Activated CD8-positive, alpha-beta T cell treated with anti-CD3 and anti-CD28 coated beads, Interleukin-2, amount 10 ng/mL, durations not matched to agents 7 days and 5 days (primary cell): ENCODE measurements around the gene RTP5. TPM values are rescaled to one million over a fixed set of nuclear protein-coding genes. Genes with fewer than 3 reads are reported as not detected.

Experiments
- ATAC-seq: fragments of 150-1000 bp; cut with Tn5 transposase; one replicate; pipeline ENCODE4 v1.10.0; 2021; ENCODE audit warnings: moderate library complexity
- CTCF ChIA-PET: fragments of 350-600 bp; sonication (Branson Sonifier 250); formaldehyde crosslinking; loops from one replicate; lab custom pipeline; 2021; ENCODE audit warnings: antibody characterized with exemption; lab: Charles Lee
- POLR2A ChIA-PET: fragments of 350-600 bp; sonication (Branson Sonifier 250); formaldehyde crosslinking; loops from one replicate; lab custom pipeline; 2021; ENCODE audit warnings: antibody characterized with exemption; lab: Charles Lee
- DNase-seq: peaks from one replicate; pipeline ENCODE4 v3.0.0-alpha.2; 2020
- H3K27ac Mint-ChIP-seq: one replicate; pipeline ENCODE4 v1.8.0; 2021; ENCODE audit warnings: mild to moderate bottlenecking, mixed read lengths
- H3K27me3 Mint-ChIP-seq: one replicate; pipeline ENCODE4 v1.8.0; 2021; ENCODE audit warnings: low read depth, mixed read lengths
- H3K36me3 Mint-ChIP-seq: one replicate; pipeline ENCODE4 v1.8.0; 2021; ENCODE audit warnings: low read depth, mixed read lengths
- H3K4me1 Mint-ChIP-seq: one replicate; pipeline ENCODE4 v1.8.0; 2021; ENCODE audit warnings: low read depth, mixed read lengths
- H3K4me3 Mint-ChIP-seq: one replicate; pipeline ENCODE4 v1.8.0; 2021; ENCODE audit warnings: mild to moderate bottlenecking, mixed read lengths
- H3K9me3 Mint-ChIP-seq: one replicate; pipeline ENCODE4 v1.8.0; 2022; ENCODE audit warnings: mixed read lengths; ENCODE audit not compliant: insufficient read depth
- total RNA-seq, 2 experiments: library from RNA; stranded (reverse); gene quantifications; one replicate each; pipeline ENCODE4 v1.2.3, GENCODE V29; 2021

RTP5 gene
- total RNA-seq, 2 experiments from 2014 or later: not detected

- Mint-ChIP-seq H3K36me3 (no peaks in the 10 kb centered on the region), H3K27me3 (peaks cover 10% of the 10 kb centered on the region), H3K4me3 (peak overlapping the region; percentile 66), H3K27ac (peak overlapping the region; percentile 34), H3K9me3 (no peaks in the 10 kb centered on the region), H3K4me1 (peaks cover 34% of the 10 kb centered on the region)
- no peak for ATAC-seq
- DNase-seq: no peak
- ChIA-PET POLR2A (interaction anchor here (1.0 to 1.2 kb wide), 4 partner anchors 10 to 158 kb away, joined by 3 to 5 read pairs (median 4); partner anchors contain the start of genes DTYMK and PDCD1), CTCF (interaction anchor here (1.0 to 1.3 kb wide), 2 partner anchors 15 to 185 kb away, joined by 3 to 4 read pairs; no protein-coding TSS in a partner anchor)
Measured at GRCh38 chr2:241844831-241845578, 24.5 kb upstream of the RTP5 start.

- Mint-ChIP-seq H3K4me1 (peaks cover 34% of the 10 kb centered on the region), H3K36me3 (no peaks in the 10 kb centered on the region), H3K27me3 (peaks cover 4% of the 10 kb centered on the region), H3K9me3 (no peaks in the 10 kb centered on the region), H3K4me3 (no peak overlapping the region), H3K27ac (no peak overlapping the region)
- DNase-seq (no peak), ATAC-seq (no peak)
- POLR2A ChIA-PET: no interaction called here
- CTCF ChIA-PET: no interaction called here
Measured at GRCh38 chr2:241846406-241846805, 23.1 kb upstream of the RTP5 start.

GRCh38 chr2:241848761-241849615, 20.5 kb upstream of the RTP5 start:
- peaks cover 22% of the 10 kb centered on the region for H3K4me1 Mint-ChIP-seq
- DNase-seq: no peak
- no peak for ATAC-seq
- ChIA-PET CTCF (no interaction called here), POLR2A (no interaction called here)
- H3K36me3 Mint-ChIP-seq: no peaks in the 10 kb centered on the region
- no peak overlapping the region for H3K4me3 Mint-ChIP-seq
- peaks cover 4% of the 10 kb centered on the region for H3K27me3 Mint-ChIP-seq
- no peaks in the 10 kb centered on the region for H3K9me3 Mint-ChIP-seq
- no peak overlapping the region for H3K27ac Mint-ChIP-seq

- Mint-ChIP-seq H3K4me3 (no peak overlapping the region), H3K36me3 (no peaks in the 10 kb centered on the region), H3K9me3 (no peaks in the 10 kb centered on the region), H3K27me3 (peaks cover 4% of the 10 kb centered on the region), H3K4me1 (peaks cover 15% of the 10 kb centered on the region), H3K27ac (no peak overlapping the region)
- ChIA-PET POLR2A (no interaction called here), CTCF (no interaction called here)
- DNase-seq: no peak
- no peak for ATAC-seq
Measured at GRCh38 chr2:241849616-241850543, 19.6 kb upstream of the RTP5 start.

GRCh38 chr2:241850544-241851324, 18.8 kb upstream of the RTP5 start:
- DNase-seq (no peak), ATAC-seq (no peak)
- no peaks in the 10 kb centered on the region for H3K27me3 Mint-ChIP-seq
- no peaks in the 10 kb centered on the region for H3K9me3 Mint-ChIP-seq
- H3K36me3 Mint-ChIP-seq: no peaks in the 10 kb centered on the region
- peaks cover 8% of the 10 kb centered on the region for H3K4me1 Mint-ChIP-seq
- ChIA-PET CTCF (no interaction called here), POLR2A (no interaction called here)
- no peak overlapping the region for H3K27ac Mint-ChIP-seq
- H3K4me3 Mint-ChIP-seq: no peak overlapping the region

- no peaks in the 10 kb centered on the region for H3K9me3 Mint-ChIP-seq
- no peaks in the 10 kb centered on the region for H3K27me3 Mint-ChIP-seq
- CTCF ChIA-PET: no interaction called here
- H3K27ac Mint-ChIP-seq: no peak overlapping the region
- no peak for DNase-seq
- no peak for ATAC-seq
- H3K4me1 Mint-ChIP-seq: peaks cover 2% of the 10 kb centered on the region
- POLR2A ChIA-PET: no interaction called here
- no peak overlapping the region for H3K4me3 Mint-ChIP-seq
- H3K36me3 Mint-ChIP-seq: no peaks in the 10 kb centered on the region
Measured at GRCh38 chr2:241851325-241852115, 18.0 kb upstream of the RTP5 start.

- Mint-ChIP-seq H3K4me1 (no peaks in the 10 kb centered on the region), H3K4me3 (no peak overlapping the region), H3K36me3 (no peaks in the 10 kb centered on the region), H3K9me3 (no peaks in the 10 kb centered on the region), H3K27ac (no peak overlapping the region), H3K27me3 (no peaks in the 10 kb centered on the region)
- no peak for ATAC-seq
- CTCF ChIA-PET: no interaction called here
- POLR2A ChIA-PET: no interaction called here
- DNase-seq: no peak
Measured at GRCh38 chr2:241852116-241852980, 17.2 kb upstream of the RTP5 start.

GRCh38 chr2:241852981-241853631, 16.4 kb upstream of the RTP5 start:
- no peak overlapping the region for H3K4me3 Mint-ChIP-seq
- DNase-seq (no peak), ATAC-seq (no peak)
- ChIA-PET POLR2A (no interaction called here), CTCF (no interaction called here)
- H3K4me1 Mint-ChIP-seq: peaks cover 3% of the 10 kb centered on the region
- no peak overlapping the region for H3K27ac Mint-ChIP-seq
- no peaks in the 10 kb centered on the region for H3K9me3 Mint-ChIP-seq
- H3K27me3 Mint-ChIP-seq: no peaks in the 10 kb centered on the region
- H3K36me3 Mint-ChIP-seq: no peaks in the 10 kb centered on the region

- Mint-ChIP-seq H3K27ac (no peak overlapping the region), H3K9me3 (no peaks in the 10 kb centered on the region), H3K4me3 (no peak overlapping the region), H3K36me3 (no peaks in the 10 kb centered on the region), H3K4me1 (peaks cover 5% of the 10 kb centered on the region), H3K27me3 (no peaks in the 10 kb centered on the region)
- ChIA-PET CTCF (no interaction called here), POLR2A (no interaction called here)
- DNase-seq (no peak), ATAC-seq (no peak)
Measured at GRCh38 chr2:241853651-241854341, 15.7 kb upstream of the RTP5 start.
